Measurements from ENCODE around the gene LPP.

Gene LPP

GRCh38 chr3:188740010-188740409, 586.1 kb downstream of the LPP start:
- DNase-seq: no peak

GRCh38 chr3:188742755-188743550, 589.0 kb downstream of the LPP start:
- no peak for DNase-seq

GRCh38 chr3:188744166-188744565, 590.2 kb downstream of the LPP start:
- no peak for DNase-seq

- DNase-seq: no peak
These were observed 591.1 kb downstream of the LPP start for GRCh38 chr3:188745031-188745430.

- no peak for DNase-seq
These were observed 592.4 kb downstream of the LPP start for GRCh38 chr3:188746291-188746783.

GRCh38 chr3:188747489-188747888, 593.5 kb downstream of the LPP start:
- DNase-seq: no peak

GRCh38 chr3:188749010-188749617, 595.2 kb downstream of the LPP start:
- DNase-seq: no peak

GRCh38 chr3:188749830-188750229, 595.9 kb downstream of the LPP start:
- DNase-seq: no peak

GRCh38 chr3:188750617-188751016, 596.7 kb downstream of the LPP start:
- no peak for DNase-seq

GRCh38 chr3:188752850-188753249, 598.9 kb downstream of the LPP start:
- no peak for DNase-seq

GRCh38 chr3:188754267-188754666, 600.3 kb downstream of the LPP start:
- no peak for DNase-seq

- no peak for DNase-seq
These were observed 602.3 kb downstream of the LPP start for GRCh38 chr3:188756241-188756640.

- no peak for DNase-seq
These were observed 605.5 kb downstream of the LPP start for GRCh38 chr3:188759336-188760005.

- no peak for DNase-seq
These were observed 606.5 kb downstream of the LPP start for GRCh38 chr3:188760408-188760807.

- no peak for DNase-seq
These were observed 607.5 kb downstream of the LPP start for GRCh38 chr3:188761439-188761838.

GRCh38 chr3:188761964-188762363, 608.0 kb downstream of the LPP start:
- no peak for DNase-seq

- DNase-seq: no peak
These were observed 610.7 kb downstream of the LPP start for GRCh38 chr3:188764609-188765008.

- DNase-seq: no peak
These were observed 615.9 kb downstream of the LPP start for GRCh38 chr3:188769831-188770230.

- no peak for DNase-seq
These were observed 618.9 kb downstream of the LPP start for GRCh38 chr3:188772886-188773285.

- DNase-seq: no peak
These were observed 621.5 kb downstream of the LPP start for GRCh38 chr3:188775412-188775811.

GRCh38 chr3:188776447-188776846, 622.5 kb downstream of the LPP start:
- DNase-seq: no peak

GRCh38 chr3:188778091-188778852, 624.3 kb downstream of the LPP start:
- no peak for DNase-seq
